NCI-H2029 treated with DMSO at 0.1 percent for 48 hours (cell line): ENCODE results near the gene NCBP3.
"Not testable (repeated sequence)": the region's sequence is repeated elsewhere in the genome, so short reads cannot be mapped to it uniquely, and the experiment has no call there.

ENCODE experiments used
- DNase-seq: peaks from one replicate; lab custom pipeline; 2025; lab: John Stamatoyannopoulos, UW

NCBP3 gene

DNA sequence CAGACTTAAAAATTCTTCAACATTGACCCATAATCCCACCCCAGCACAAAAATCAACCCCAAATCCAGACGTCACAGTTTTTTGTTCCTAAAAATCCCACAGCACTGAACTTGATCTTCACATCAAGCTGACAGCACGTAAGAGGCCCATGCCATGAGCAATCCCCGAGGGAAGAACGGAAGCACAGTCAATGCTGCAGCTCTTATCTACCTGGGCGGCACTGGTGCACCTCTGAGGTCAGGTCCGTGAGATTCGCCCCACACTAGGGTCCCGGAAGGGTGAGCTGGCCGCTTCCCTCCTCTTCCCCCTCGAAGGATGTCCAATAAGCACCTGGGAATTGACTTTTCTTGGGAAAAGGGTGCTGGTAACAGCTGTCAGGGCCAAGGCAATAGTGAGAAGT lies 33.8 kb downstream of the NCBP3 start:
- DNase-seq: no peak

DNA sequence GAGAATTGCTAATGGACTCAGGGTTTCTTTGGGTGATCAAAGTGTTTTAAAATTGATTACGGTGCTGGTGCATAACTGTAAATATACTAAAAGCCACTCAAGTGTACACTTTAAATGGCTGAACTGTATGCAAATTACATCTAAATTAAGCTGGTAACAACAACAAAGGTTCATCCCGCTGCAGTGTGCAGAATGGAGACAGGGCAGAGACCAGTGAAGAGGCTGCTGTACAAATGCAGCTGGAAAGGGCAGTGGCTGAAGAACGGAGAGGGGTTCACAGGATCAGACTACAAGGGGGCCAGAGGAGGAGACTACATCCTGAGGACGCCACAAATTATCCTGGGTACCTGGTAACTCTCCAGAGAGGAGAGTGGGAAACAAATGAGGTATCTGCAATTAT lies 36.0 kb downstream of the NCBP3 start:
- DNase-seq: no peak

DNA sequence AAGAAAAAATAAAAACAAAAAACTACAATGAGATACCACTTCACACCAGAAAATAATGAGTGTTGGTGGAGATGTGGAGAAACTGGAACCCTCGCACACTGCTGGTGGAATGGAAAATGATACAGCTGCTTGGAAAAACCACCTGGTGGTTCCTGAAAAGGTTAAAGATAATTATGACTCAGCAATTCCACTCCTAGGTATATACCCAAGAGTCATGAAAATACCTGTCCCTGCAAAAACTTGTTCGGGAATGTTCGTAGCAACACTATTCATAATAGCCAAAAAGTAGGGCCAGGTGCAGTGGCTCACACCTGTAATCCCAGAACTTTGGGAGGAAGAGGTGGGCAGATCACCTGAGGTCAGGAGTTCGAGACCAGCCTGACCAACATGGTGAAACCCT lies 36.9 kb downstream of the NCBP3 start:
- DNase-seq: no peak

DNA sequence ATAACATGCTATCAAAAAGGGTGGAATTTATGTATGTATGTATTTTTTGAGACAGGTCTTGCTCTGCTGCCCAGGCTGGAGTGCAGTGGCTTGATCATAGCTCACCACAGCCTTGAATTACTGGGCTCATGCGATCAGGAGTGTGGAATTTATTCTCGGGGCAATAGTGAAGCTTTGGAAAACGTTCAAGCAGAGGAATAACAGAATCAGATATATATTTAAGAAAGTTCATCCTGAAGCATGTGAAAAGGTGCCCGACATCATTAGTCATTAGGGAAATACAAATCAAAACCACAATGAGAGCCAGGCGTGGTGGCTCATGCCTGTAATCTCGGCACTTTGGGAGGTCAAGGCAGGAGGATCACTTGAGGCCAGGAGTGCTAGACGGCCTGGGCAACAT lies 37.3 kb downstream of the NCBP3 start:
- no peak for DNase-seq

DNA sequence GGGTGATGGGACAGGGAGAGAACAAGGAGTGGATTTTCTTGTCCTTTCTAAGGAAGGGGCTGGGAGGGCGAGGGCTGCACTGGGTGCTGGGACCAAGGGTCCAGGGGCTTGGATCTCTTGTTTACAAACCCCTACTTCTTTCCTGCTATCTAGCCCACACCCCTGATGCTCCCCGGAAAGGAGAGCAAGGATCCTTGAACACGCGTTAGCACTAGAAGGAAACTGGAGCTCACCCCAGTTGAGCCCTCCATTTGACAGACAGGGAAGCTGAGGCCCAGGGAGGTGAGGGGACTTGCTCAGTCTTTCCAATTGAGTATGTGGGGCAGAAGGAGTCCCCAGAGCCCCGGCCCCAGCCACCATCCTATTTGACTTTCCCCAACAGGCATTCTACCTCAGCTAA lies 40.5 kb downstream of the NCBP3 start:
- DNase-seq: no peak

DNA sequence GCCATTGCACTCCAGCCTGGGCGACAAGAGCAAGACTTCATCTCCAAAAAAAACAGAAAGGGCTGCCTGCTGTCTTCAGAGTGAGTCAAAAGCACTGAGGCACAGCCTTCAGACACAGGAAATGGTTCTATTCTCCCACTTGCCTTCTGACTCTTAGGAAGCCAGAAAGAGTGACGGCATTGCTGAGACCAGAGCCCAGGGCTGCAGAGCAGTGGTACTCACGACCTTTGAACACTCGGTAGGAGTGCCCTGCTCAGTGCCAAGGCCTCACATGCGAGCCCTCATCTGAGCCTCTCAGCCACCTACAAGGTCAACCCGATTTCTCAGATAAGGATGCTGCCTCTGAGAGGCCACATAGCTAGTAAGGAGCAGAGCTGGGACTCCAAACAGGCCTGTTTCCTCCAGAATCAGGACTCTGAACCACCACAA lies 41.5 kb downstream of the NCBP3 start:
- no peak for DNase-seq

GRCh38 chr17:3803308-3803640 lies 42.8 kb downstream of the NCBP3 start:
- DNase-seq: no peak

DNA sequence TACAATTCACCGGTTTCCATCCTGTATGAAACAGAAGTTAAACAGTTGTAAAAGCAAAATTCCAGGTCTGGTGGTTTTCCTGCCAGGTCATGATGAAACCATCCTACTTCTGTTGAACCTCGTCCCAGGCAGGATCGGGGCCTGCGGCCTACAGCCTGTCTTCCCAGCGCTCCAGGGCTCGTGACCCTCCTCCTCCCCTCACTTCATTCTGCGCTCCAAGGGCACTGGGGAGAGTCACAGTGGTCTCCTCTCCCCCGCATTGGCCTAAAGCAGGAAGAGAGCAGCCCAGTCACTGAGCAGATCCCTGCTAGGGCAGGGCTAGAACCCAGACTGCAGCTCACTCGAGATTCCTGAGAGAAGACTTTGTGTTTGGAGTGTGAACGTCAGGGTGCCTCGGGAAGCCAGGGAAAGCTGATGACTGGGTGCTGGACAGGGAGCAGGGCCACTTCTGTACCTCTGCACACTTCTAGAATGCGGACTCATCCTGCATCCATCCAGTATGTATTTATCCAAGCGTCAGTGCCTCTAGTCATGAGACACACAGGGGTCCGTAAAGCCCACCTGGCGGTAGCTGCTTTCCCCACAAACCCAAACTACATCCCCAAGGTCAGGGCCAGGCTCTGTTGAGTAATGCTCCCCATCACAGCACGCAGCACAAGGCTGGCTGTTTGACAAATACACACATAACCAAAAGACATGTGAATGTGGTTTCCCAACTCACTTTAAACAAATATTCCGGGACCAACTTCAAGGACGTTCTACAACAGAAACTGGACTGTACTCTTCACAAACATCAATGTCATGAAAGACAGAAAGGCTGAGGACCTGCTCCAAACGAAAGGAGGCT lies 43.4 kb downstream of the NCBP3 start:
- DNase-seq: no peak

DNA sequence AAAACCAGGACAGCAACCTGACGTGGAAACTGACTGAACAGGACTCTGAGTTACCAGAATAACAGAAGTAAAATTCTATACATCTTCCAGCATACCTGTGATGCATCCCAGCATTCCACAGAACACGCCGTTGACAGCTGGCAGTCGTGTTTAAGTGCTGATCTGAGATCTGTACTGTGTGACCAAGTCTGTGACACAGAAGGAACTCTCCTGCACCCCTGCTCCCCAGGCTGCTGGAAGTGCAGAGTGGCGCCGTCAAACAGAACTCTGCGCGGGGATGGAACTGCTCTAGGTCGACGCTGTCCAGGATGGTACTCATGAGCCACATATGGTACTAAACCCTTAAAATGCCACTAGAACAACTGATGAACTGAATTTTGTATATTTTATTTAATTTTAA lies 44.3 kb downstream of the NCBP3 start:
- no peak for DNase-seq

GRCh38 chr17:3801347-3801746 lies 44.7 kb downstream of the NCBP3 start:
- no peak for DNase-seq

DNA sequence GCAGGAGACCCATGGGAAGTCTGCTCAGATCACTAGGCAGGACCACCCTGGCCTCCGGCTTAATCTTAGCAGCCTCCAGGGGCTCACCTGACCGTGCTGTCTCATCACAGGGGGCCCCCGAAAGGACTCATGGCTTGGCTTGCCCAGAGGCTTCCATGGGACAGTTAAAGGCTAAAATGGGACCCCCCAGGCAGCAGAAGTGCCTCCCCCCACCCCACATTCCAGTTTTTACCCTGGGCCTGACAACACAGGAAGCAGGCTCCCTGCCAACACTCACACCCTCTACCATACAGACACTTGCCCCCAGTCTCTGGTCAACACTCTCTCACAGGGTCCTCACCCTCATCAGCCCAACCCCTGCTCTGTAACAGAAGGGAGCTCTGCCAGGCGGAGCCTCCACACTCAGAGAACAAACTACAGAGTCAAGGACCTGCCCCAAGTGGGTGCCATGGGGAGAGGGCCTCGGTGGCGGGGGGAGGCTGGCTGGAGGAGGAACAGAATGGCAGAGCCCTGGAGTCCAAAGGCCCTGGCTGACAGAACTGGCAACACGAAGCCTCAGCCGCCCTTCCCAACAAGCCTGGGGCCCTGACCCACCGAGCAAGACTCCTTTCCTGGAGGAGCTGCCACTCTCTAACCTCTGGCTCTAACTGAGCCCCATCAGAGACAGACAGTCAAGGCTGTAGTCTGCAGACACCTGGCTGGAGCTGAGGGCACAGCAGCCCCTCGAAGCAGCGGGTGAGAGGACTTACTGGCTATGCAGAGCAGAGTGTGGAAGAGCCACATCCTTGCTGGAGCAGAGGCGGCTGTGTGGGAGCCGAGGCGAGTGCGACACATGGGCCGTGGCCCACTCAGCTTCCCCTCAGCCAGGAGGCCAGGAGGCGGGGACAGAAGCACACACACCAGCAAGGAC lies 45.4 kb downstream of the NCBP3 start, which contains the start of gene ITGAE:
Gene ITGAE, minus strand, starts transcription at position 827 of the 910 bp plus-strand sequence. Its CDS starts 44 bp downstream, at position 783.
- no peak for DNase-seq

DNA sequence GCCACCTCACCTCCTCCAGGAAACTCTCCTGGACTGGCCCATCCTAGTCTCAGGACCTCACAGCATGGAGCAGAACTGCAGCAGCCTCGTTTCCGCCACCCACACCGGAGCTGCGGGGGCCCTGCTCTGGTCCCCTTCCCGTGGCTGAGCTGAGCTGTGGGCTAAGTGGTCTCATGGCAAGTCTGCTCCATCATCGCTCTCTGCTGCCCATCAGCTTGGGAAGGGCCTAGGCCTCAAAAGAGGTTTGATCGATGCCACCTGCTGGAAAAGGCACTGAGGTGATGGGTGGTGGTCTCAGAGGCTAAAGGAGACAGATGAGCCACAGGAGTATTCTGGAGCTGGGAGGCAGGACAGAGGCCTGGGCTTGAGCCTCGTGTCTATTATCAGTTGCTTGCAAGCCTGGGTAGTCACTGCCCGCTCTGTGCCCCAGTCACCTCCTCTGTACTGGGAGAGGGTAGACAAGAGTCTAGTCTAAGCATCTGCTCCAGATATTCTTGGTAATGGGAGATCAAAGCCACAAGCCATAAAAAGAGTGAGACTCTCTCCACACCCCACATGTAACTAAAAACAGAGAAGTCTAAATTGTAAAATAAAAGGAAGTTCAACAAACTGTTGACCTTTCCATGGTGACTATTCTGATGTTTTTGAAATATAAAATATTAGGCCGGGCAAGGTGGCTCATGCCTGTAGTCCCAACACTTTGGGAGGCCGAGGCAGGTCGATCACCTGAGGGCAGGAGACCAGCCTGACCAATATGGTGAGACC lies 46.7 kb downstream of the NCBP3 start:
- DNase-seq: no peak

DNA sequence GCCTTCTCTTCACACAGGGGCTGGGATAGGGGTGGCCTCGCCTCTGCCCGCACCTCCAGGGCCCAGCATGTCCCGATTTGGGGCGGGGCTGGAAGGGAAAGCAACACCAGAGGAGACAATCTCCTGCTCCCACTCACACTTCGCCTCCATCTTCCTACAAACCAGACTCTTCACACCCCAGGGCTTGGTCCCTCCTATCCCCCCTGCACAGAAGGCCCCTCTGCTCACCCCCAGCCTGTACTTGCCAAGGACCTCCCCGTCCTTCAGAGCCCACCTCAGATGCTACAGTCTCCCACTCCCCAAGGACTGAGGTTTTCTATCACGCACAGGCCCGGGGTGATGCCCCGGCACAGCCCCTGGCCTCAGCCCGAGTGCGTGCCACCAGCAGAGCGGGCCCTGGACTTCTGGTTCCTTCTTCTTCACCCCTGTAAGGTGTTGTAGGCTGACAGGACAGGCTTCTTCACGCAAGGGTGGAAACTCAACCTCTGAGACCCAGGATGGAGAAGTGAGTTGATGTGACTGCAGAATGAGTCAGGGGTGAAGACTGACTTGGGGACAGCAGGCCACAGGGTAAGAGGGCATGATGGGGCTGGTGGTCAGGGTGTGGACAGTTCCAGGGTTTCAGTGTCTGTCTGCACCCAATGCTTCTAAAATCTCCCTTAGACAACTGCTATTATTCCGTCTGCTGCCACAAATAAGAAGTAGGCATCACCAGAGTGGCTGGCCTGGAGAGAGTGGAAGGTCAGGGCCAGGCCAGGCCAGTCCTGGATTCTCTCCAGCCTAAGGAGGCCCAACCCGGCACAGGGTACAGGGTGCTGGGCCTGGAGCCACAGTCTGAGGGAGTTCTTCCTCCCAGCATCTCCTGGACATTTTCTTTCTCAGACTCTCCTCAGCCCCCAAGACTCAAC lies 47.5 kb downstream of the NCBP3 start:
- no peak for DNase-seq

DNA sequence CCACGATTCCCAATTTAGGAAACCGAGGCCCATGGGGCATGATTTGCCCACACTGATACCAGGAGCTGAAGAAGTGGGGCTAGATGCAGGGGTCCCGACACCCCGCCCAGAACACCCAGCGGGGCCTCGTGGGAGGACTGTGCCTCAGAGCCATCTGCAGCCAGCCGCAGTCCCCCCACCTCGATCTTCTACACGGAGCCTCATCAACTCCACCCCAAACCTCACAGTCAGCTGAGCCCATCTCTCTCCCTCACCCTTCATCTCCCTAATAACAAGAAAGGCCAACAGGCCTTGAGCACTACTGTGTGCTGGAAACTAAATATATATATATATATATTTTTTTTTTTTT lies 49.2 kb downstream of the NCBP3 start:
- DNase-seq: no peak

- no peak for DNase-seq
Measured at GRCh38 chr17:3796110-3796821, 49.8 kb downstream of the NCBP3 start.

GRCh38 chr17:3795390-3796102 lies 50.5 kb downstream of the NCBP3 start:
- DNase-seq: no peak

DNA sequence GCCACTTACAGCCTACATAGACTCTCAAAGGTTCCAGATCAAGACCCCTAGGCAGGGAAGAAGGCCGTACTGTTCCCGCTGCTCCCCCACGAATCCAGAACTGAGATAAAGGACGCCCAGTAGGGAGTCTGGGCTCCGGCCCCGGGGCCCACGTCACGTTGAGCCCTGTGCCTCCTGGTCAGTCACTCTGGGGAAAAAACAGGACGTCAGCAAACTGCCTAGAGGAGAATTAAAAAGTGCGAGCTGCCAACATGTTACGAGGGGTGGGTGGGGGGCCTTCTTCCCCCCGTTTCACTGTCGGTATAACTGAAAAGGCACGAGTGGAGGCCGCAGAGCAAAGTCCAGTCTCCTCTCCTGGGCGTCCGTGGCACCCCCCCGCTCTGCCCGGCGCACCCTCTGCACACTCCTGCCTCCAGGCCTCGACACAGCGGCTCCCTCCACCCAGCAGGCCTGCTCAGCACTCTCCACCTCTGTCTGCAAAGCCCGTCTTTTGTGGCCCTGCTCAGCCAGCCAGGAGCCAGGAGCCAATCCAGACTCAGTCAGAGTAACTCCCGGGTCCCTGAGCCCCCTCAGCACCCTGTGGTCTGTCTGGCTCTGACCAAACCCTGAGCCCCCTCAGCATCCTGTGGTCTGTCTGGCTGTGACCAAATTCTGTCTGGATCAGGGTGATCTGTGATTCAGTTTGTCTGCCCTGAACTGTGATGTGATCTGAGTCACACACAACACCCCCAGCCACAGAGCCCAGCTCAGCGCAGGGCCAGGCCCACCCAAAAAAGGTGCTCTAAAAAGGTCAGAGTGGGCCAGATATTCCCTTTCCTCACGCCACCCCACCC lies 51.3 kb downstream of the NCBP3 start:
- DNase-seq: no peak

DNA sequence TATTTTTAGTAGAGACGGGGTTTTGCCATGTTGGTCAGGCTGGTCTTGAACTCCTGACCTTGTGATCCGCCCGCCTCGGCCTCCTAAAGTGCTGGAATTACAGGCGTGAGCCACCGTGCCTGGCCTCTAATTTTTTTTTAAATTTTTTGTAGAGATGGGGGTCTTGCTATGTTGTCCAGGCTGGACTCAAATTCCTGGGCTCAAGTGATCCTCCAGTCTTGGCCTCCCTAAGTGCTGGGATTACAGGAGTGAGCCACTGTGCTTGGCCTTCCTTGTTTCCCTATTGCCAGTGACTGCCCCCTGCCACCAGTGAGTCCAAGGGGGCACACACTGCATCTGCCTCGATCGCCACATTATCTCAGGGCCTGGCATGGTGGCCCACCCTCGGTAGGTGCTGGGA lies 51.9 kb downstream of the NCBP3 start:
- not testable (repeated sequence) for DNase-seq

GRCh38 chr17:3793258-3793657 lies 52.8 kb downstream of the NCBP3 start:
- DNase-seq: not testable (repeated sequence)
